Endothelial cell of umbilical vein (primary cell): ENCODE results near the gene ASB14. TPM values are rescaled to one million over a fixed set of nuclear protein-coding genes. Genes with fewer than 3 reads are reported as not detected.

ENCODE experiments used
- BruUV-seq: library from RNA; stranded (reverse); fragments of 400-500 nt; replicated peaks from 2 replicates; lab custom pipeline; 2021; lab: Mats Ljungman, UMichigan
- CTCF ChIA-PET: fragments of 300-600, 350-600 bp; sonication (Branson Sonifier 250); formaldehyde crosslinking; loops from one replicate; lab custom pipeline; 2021; ENCODE audit warnings: antibody characterized with exemption, inconsistent platforms; lab: Charles Lee
- POLR2A ChIA-PET: fragments of 300-600, 350-600 bp; sonication (Branson Sonifier 250); formaldehyde crosslinking; loops from one replicate; lab custom pipeline; 2021; ENCODE audit warnings: antibody characterized with exemption, inconsistent platforms; lab: Charles Lee
- DNase-seq: peaks from one replicate; pipeline ENCODE4 v3.0.0-alpha.2; 2011; ENCODE audit warnings: low read depth, low spot score
- FAIRE-seq: peaks from 2 replicates; lab custom pipeline; 2011; peaks lifted over from hg19 to GRCh38; lab: Jason Lieb, UNC
- H2AFZ ChIP-seq: 2 replicates; pipeline ENCODE4 v1.6.0; 2012; ENCODE audit warnings: low read depth, low read length, control low read depth, inconsistent platforms
- H3K27ac ChIP-seq: 2 replicates; pipeline ENCODE4 v1.5.1; 2011; ENCODE audit warnings: low read depth, mild to moderate bottlenecking, control low read depth, low read length, moderate library complexity; ENCODE audit not compliant: insufficient read depth
- H3K27me3 ChIP-seq, 2 experiments: 2 replicates each; pipeline versions ENCODE4 v1.6.0 to v1.6.1; 2011; ENCODE audit warnings: low read length in 2 of 2, mixed read lengths in 1 of 2; ENCODE audit not compliant: control insufficient read depth in 2 of 2, insufficient read depth in 2 of 2
- H3K36me3 ChIP-seq, 2 experiments: 2 replicates in 1 of 2; 3 replicates in 1 of 2; pipeline ENCODE4 v1.5.1; 2011; ENCODE audit warnings: low read length in 2 of 2, mild to moderate bottlenecking in 1 of 2, moderate library complexity in 1 of 2; ENCODE audit not compliant: control insufficient read depth in 2 of 2, insufficient read depth in 2 of 2; ENCODE audit errors: extremely low read depth in 1 of 2
- H3K4me1 ChIP-seq: 3 replicates; pipeline ENCODE4 v1.5.1; 2011; ENCODE audit warnings: mild to moderate bottlenecking, low read length; ENCODE audit not compliant: control insufficient read depth, insufficient read depth; ENCODE audit errors: extremely low read depth
- H3K4me2 ChIP-seq: 2 replicates; pipeline ENCODE4 v1.6.1; 2011; ENCODE audit warnings: low read length, control low read depth, mixed read lengths; ENCODE audit not compliant: insufficient read depth
- H3K4me3 ChIP-seq, 3 experiments: fragments of 200-600 bp in 1 of 3; sonication (generic), shearing (Covaris generic) in 1 of 3; replicated peaks in 1 of 3; 2 replicates each; pipeline ENCODE4 v1.5.1; 2011 to 2016; ENCODE audit warnings: control low read depth in 3 of 3, low read length in 3 of 3, mild to moderate bottlenecking in 2 of 3, inconsistent platforms in 1 of 3, low read depth in 1 of 3, moderate library complexity in 1 of 3; ENCODE audit not compliant: insufficient read depth in 1 of 3
- H3K79me2 ChIP-seq: 2 replicates; pipeline ENCODE4 v1.6.0; 2012; ENCODE audit warnings: low read length, inconsistent platforms; ENCODE audit not compliant: control insufficient read depth, insufficient read depth
- H3K9ac ChIP-seq: replicated peaks from 2 replicates; pipeline ENCODE3; 2011; ENCODE audit warnings: low read length, control low read depth; ENCODE audit not compliant: insufficient read depth; ENCODE audit errors: extremely low read depth
- H3K9me1 ChIP-seq: replicated peaks from 3 replicates; pipeline ENCODE4 v1.6.0; 2011; ENCODE audit warnings: mild to moderate bottlenecking, low read length; ENCODE audit not compliant: control insufficient read depth, insufficient read depth; ENCODE audit errors: extremely low read depth
- H3K9me3 ChIP-seq: replicated peaks from 2 replicates; pipeline ENCODE4 v1.5.1; 2012; ENCODE audit warnings: low read length, inconsistent platforms; ENCODE audit not compliant: control insufficient read depth, insufficient read depth
- H4K20me1 ChIP-seq: replicated peaks from 2 replicates; pipeline ENCODE3; 2011; ENCODE audit warnings: mild to moderate bottlenecking, low read length; ENCODE audit not compliant: control insufficient read depth, insufficient read depth; ENCODE audit errors: extremely low read depth
- EZH2 ChIP-seq: IDR thresholded peaks from 2 replicates; pipeline ENCODE4 v1.6.1; 2012; ENCODE audit warnings: borderline replicate concordance, low read depth, mild to moderate bottlenecking, moderate library complexity, low read length, inconsistent platforms; ENCODE audit not compliant: severe bottlenecking
- FOS ChIP-seq: IDR thresholded peaks from 2 replicates; pipeline ENCODE4 v1.6.1; 2011; ENCODE audit warnings: mild to moderate bottlenecking, low read length, moderate library complexity, borderline replicate concordance; ENCODE audit not compliant: insufficient read depth
- GATA2 ChIP-seq: IDR thresholded peaks from 2 replicates; pipeline ENCODE4 v1.7.0; 2011; ENCODE audit warnings: low read depth, mild to moderate bottlenecking, moderate library complexity, mixed read lengths, low read length; ENCODE audit not compliant: insufficient read length, insufficient read depth
- JUN ChIP-seq: IDR thresholded peaks from 2 replicates; pipeline ENCODE4 v1.6.1; 2011; ENCODE audit warnings: borderline replicate concordance, low read depth; ENCODE audit not compliant: insufficient read length, insufficient read depth
- MYC ChIP-seq: IDR thresholded peaks from one replicate; pipeline ENCODE4 v1.6.1; 2011; ENCODE audit warnings: mild to moderate bottlenecking, low read depth, low read length
- POLR2A ChIP-seq: IDR thresholded peaks from 2 replicates; pipeline ENCODE4 v1.6.1; 2012; ENCODE audit warnings: low read depth, mild to moderate bottlenecking, control low read depth, low read length
- POLR2AphosphoS5 ChIP-seq: IDR thresholded peaks from 2 replicates; pipeline ENCODE4 v1.6.1; 2012; ENCODE audit warnings: low read depth, mild to moderate bottlenecking, control low read depth, low read length, moderate library complexity; ENCODE audit not compliant: insufficient read depth
- dilution Hi-C: fragments of 300-500 bp; cut with MboI; formaldehyde crosslinking; loops from one replicate; pipeline ENCODE4 v1.15.0; 2019; ENCODE audit warnings: low sequenced_read_pairs; ENCODE audit not compliant: extremely low pct_ligation_motif_present
- intact Hi-C: fragments of 100-400 bp; cut with micrococcal nuclease; formaldehyde crosslinking; loops from one replicate; pipeline ENCODE4 v1.10.0; 2022
- polyA plus RNA-seq, 4 experiments: library from polyadenylated mRNA; depleted of rRNA in 3 of 4; stranded (reverse) in 3 of 4; unstranded in 1 of 4; fragments of >200 nt; gene quantifications; 2 replicates each; pipeline versions ENCODE4 v1.2.1 to v1.2.3, GENCODE V29; 2011 to 2012; ENCODE audit warnings: missing spikeins in 1 of 4
- total RNA-seq: library from RNA; stranded (reverse); gene quantifications from 2 replicates; pipeline ENCODE4 v1.2.3, GENCODE V29; 2021
- TF ChIP-seq, protein P1 (sequence below): IDR thresholded peaks from 2 replicates; pipeline ENCODE4 v1.6.1; 2011; ENCODE audit not compliant: insufficient read depth, insufficient read length
- TF ChIP-seq, protein P2 (sequence below), 2 donors: IDR thresholded peaks; 1 replicate in 1 of 2; 2 replicates in 1 of 2; pipeline ENCODE4 v1.5.1; 2011; ENCODE audit warnings: low read length in 2 of 2, mild to moderate bottlenecking in 2 of 2, moderate library complexity in 2 of 2, control low read depth in 1 of 2, inconsistent platforms in 1 of 2, low read depth in 1 of 2; ENCODE audit not compliant: insufficient read depth in 1 of 2; ENCODE audit errors: extremely low read depth in 1 of 2

Gene ASB14
- total and polyA plus RNA-seq, 2 donors (not counting 3 experiments of a cell fraction or from before 2014, with no cell fraction given), result 0.01 TPM; not detected in 1

DNA sequence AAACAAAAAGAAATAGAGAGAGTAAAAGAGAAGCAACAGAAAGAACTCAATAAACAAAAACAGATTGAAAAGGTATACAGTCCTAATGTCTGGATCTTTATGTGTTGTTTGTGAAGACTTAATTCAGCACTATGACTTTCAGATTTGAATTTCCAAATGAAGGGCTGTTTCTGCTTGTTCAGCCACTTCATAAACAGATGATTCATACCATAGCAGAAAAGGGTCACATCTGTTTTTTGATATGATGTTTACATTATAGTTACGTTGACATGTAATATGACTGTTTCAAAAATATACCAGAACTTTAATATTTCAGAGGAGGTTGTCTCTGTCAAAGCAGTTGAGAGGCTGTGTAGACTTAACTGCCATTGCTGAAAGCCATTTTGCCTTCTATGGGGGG lies 24.1 kb downstream of the ASB14 start:
- no peak for FAIRE-seq
- TF ChIP-seq EZH2 (no peak), POLR2A (no peak), MYC (no peak), JUN (no peak), FOS (no peak), GATA2 (no peak), POLR2AphosphoS5 (no peak)
- TF ChIP-seq, protein P1, sequence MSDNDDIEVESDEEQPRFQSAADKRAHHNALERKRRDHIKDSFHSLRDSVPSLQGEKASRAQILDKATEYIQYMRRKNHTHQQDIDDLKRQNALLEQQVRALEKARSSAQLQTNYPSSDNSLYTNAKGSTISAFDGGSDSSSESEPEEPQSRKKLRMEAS, result no peak
- TF ChIP-seq, protein P2, sequence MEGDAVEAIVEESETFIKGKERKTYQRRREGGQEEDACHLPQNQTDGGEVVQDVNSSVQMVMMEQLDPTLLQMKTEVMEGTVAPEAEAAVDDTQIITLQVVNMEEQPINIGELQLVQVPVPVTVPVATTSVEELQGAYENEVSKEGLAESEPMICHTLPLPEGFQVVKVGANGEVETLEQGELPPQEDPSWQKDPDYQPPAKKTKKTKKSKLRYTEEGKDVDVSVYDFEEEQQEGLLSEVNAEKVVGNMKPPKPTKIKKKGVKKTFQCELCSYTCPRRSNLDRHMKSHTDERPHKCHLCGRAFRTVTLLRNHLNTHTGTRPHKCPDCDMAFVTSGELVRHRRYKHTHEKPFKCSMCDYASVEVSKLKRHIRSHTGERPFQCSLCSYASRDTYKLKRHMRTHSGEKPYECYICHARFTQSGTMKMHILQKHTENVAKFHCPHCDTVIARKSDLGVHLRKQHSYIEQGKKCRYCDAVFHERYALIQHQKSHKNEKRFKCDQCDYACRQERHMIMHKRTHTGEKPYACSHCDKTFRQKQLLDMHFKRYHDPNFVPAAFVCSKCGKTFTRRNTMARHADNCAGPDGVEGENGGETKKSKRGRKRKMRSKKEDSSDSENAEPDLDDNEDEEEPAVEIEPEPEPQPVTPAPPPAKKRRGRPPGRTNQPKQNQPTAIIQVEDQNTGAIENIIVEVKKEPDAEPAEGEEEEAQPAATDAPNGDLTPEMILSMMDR (IDR thresholded peaks at IDR 0.05; ENCODE audit: extremely low read depth in 1 of 2, insufficient read depth in 1 of 2, low read depth in 1 of 2, low read length in 2 of 2), result no peak
- H3K9ac ChIP-seq, result no peak overlapping the region
- no peak overlapping the region for H3K27ac ChIP-seq
- no peaks in the 10 kb centered on the region for H3K79me2 ChIP-seq
- intact Hi-C loops, result no loop called here
- CTCF ChIA-PET, result no interaction called here
- POLR2A ChIA-PET, result no interaction called here
- no peaks in the 10 kb centered on the region for H3K4me1 ChIP-seq
- H3K36me3 ChIP-seq, result peaks cover 0 to 12% of the 10 kb centered on the region in 2 experiments
- BruUV-seq, result no TSS peak
- H3K9me1 ChIP-seq, result no peaks in the 10 kb centered on the region
- no peak overlapping the region for H3K4me3 ChIP-seq
- no peak overlapping the region for H2AFZ ChIP-seq
- dilution Hi-C loops, result no loop called here
- no peaks in the 10 kb centered on the region for H3K27me3 ChIP-seq
- H3K4me2 ChIP-seq, result no peak overlapping the region
- DNase-seq, result no peak
- H4K20me1 ChIP-seq, result no peaks in the 10 kb centered on the region
- no peaks in the 10 kb centered on the region for H3K9me3 ChIP-seq
